GM06990 (cell line): Measurements from ENCODE around the gene FAM200C.

Experiments
- DNase-seq: peaks from one replicate; pipeline ENCODE4 v3.0.0-alpha.2; 2011; ENCODE audit not compliant: insufficient read length; ENCODE audit errors: extremely low read depth
- H3K27me3 ChIP-seq: replicated peaks from 2 replicates; pipeline ENCODE4 v1.6.0; 2011; ENCODE audit warnings: low read length; ENCODE audit not compliant: control insufficient read depth, insufficient read depth
- H3K36me3 ChIP-seq: 2 replicates; pipeline ENCODE4 v1.5.1; 2011; ENCODE audit warnings: low read length; ENCODE audit not compliant: control insufficient read depth, insufficient read depth
- H3K4me3 ChIP-seq: replicated peaks from 2 replicates; pipeline ENCODE4 v1.5.1; 2011; ENCODE audit warnings: low read depth, mild to moderate bottlenecking, control low read depth, low read length
- CTCF ChIP-seq: IDR thresholded peaks from 2 replicates; pipeline ENCODE4 v1.5.1; 2011; ENCODE audit warnings: low read length, control low read depth, mild to moderate bottlenecking, inconsistent platforms; ENCODE audit not compliant: insufficient read depth, poor library complexity, severe bottlenecking

The FAM200C gene

DNA sequence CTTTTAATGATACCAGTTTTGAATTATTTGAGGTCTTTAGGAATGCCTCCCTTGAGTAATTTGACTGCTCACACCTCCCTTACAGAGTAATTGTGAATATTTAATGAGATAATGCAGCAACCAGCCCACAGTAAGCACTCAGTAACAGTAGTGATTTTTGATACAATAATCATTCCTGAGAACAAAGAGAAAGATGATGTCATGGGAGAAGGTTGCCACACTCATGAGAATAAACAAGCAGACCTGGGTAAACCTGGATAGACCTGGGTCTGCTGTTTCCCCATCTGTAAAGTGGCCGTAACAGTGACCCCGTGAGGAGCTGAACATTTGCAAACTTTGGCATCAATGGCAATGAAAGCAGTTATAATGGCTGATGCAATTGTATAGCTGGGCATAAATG, 33.6 kb downstream of the FAM200C start:
- no peak overlapping the region for H3K4me3 ChIP-seq
- no peak for DNase-seq
- no peak for TF ChIP-seq CTCF
- H3K27me3 ChIP-seq: peaks cover 2% of the 10 kb centered on the region; the same call in 1 of the 2 replicates
- H3K36me3 ChIP-seq: no peaks in the 10 kb centered on the region

DNA sequence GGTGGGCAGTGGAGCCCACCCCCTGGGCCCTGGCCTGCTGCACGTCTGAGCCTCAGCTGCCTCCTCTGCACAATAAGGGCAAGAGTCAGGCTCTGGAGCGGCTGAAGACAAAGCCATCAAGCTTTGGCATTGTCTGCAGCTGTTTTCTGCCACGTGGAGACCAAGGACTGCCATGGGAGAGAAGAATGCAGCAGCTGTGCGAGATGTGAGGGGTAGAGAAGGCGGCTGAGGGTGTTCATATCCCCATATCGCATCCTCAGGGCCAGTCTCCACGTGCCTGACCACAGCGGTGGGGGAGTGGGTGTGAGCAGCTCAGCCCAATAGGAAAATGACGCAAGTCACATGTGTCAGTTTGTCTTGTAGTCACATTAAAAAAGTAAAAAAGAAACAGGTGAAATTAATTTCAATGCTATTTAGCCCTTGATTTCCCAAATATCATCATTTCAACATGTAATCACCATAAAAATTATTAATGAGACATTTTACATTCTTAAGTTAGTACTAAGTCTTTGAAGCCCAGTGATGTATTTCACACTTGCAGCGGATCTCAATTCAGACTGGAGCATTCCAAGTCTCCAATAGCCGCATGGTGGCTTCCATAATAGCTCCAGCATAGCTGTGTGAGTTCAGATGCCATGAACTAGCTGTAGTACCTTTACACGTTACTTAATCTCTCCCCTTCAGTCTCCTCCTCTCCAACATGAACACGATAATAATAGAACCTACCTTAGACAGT, 36.0 kb downstream of the FAM200C start:
- DNase-seq: no peak
- Histone ChIP-seq H3K27me3 (no peaks in the 10 kb centered on the region), H3K36me3 (no peaks in the 10 kb centered on the region), H3K4me3 (no peak overlapping the region)
- TF ChIP-seq CTCF: no peak

DNA sequence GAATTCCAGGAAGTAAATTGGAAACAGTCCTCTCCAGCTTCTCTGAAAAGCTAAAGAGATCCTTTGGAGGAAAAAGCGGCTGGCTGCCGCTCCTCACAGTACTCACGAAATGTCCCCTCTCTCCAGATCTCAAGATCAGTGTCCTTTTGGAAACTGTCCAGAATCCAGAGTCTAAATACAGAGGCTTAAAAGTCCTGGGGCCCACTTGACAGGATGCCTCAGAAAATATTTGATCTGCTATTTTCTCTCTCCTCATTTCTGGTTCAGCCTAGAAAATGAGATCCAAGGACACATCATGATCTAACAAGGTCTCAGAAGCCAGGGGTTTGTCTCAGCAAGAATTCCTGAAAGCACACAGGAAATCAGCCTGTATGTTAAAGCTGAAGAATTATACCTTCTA, 36.6 kb downstream of the FAM200C start:
- Histone ChIP-seq H3K36me3 (no peaks in the 10 kb centered on the region), H3K4me3 (no peak overlapping the region), H3K27me3 (no peaks in the 10 kb centered on the region)
- DNase-seq: no peak
- no peak for TF ChIP-seq CTCF

DNA sequence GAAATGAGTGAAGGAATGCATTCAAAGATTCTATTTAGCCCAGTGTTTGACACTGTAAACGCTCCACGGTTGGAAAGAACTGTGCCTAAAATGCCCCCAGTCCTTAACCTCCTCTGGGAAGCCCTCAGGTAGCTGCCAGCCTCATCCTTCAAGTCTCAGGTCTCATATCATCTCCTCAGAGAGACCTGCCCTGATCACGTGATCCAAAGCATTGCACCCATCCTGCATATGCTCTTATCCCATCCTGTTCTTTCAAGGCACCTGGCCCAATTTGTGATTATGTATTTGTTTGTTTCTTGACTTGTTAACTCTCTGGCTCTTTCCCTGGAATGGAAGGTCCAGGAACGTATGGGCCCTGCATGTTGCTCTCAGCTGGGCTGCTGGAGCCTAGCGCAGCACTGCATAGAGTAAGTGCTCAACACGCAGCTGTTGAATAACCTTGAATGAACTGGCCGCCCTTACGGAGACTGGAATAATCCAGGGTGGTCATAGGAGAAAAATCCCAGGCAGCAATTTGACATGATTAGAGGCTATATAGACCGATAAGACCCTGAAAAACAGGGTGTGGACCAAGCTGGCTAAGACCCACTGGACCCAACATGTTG, 38.1 kb downstream of the FAM200C start:
- DNase-seq: no peak
- no peaks in the 10 kb centered on the region for H3K27me3 ChIP-seq
- TF ChIP-seq CTCF: no peak
- no peak overlapping the region for H3K4me3 ChIP-seq
- H3K36me3 ChIP-seq: no peaks in the 10 kb centered on the region

- no peak for TF ChIP-seq CTCF
- Histone ChIP-seq H3K27me3 (no peaks in the 10 kb centered on the region), H3K4me3 (no peak overlapping the region), H3K36me3 (no peaks in the 10 kb centered on the region)
- no peak for DNase-seq
Measured at GRCh38 chr5:160360310-160360709, 39.5 kb downstream of the FAM200C start.
